ENCODE measurements around the gene EIF3D.

DNA sequence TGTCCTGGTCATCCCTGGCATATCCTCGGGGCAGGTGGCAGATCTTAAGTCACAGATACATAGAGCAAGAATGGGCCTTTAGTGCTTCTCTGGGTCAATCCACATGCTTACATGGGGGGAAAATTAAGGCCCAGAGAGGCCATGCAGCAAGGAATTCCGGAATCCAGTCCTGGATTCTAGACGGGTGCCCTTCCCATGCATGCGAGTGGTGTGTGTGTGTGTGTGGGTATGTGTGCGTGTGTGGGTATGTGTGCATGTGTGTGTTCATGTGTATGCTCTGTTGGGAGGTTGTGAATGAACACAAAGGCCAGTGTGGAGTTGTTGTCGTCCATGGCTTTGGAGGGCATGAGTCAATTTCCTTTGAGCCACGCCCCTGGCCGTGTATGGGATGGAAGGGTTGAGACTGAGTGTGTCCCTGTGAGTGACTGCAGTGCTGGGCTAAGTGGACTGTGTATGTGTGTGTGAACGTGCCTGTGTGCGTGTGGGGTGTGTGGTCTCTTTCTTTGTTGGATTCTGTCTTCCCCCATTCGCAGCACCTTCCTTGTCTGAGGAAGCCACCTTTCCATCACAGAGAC lies 33.4 kb upstream of the EIF3D start:
- TF ChIP-seq, protein P1, sequence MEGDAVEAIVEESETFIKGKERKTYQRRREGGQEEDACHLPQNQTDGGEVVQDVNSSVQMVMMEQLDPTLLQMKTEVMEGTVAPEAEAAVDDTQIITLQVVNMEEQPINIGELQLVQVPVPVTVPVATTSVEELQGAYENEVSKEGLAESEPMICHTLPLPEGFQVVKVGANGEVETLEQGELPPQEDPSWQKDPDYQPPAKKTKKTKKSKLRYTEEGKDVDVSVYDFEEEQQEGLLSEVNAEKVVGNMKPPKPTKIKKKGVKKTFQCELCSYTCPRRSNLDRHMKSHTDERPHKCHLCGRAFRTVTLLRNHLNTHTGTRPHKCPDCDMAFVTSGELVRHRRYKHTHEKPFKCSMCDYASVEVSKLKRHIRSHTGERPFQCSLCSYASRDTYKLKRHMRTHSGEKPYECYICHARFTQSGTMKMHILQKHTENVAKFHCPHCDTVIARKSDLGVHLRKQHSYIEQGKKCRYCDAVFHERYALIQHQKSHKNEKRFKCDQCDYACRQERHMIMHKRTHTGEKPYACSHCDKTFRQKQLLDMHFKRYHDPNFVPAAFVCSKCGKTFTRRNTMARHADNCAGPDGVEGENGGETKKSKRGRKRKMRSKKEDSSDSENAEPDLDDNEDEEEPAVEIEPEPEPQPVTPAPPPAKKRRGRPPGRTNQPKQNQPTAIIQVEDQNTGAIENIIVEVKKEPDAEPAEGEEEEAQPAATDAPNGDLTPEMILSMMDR (conservative IDR thresholded peaks at IDR 0.05) = no peak
- no peak for TF ChIP-seq ZFX (IDR thresholded peaks at IDR 0.05)
